HG03575 (cell line): ENCODE data around the gene ZFP62.
"Not testable (repeated sequence)": the region's sequence is repeated elsewhere in the genome, so short reads cannot be mapped to it uniquely, and the experiment has no call there.

Source experiments
- ATAC-seq: cut with Tn5 transposase; IDR thresholded peaks from one replicate; pipeline ENCODE4 v1.9.1; 2021; ENCODE audit not compliant: unreplicated experiment, insufficient number of reproducible peaks, low FRiP score; ENCODE audit errors: extremely low read depth

The ZFP62 gene

GRCh38 chr5:180860887-180861822 is at the start of gene ZFP62:
Gene ZFP62, minus strand, starts transcription at chr5:180861276. Its CDS starts 57 bp downstream, at chr5:180861219.
- peak; percentile 29 for ATAC-seq

DNA sequence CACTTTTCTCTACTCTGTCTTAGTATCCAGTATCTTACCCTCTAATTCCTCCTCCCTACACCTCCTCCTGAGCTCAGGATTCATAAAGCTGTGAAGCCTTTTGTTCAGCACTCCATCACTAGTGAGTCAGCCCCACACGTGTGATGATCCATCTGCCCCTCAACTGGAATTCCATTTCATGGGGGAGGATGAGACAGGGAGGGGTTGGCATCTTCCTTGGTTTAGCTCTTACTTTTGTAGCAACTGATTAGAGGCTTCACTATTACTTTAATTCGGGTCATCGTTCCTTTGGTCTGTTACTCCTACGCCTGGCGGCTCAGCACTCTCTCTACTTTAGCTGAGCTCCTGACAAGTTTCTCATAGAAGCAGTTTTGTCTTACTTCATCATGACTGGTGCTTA is 49.7 kb upstream of the ZFP62 start:
- ATAC-seq: no peak

DNA sequence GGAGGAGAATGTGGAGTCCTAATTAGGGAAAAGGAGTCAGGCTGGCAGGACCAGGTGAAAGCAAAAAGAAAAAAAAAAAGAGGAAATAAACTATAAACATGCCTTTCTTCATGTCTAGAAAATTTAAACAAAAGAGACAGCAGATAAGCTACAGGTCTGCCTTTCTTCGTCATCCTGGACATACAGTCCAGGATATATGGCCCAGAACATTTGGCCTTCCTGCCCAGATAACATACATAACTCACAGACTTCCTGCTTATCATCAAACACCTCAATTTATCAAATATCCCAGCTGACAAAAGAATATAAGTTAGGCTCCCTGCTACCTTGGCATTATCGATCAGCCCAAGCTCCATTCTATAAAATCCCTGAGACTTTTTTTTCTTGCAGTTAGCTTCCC is 49.1 kb upstream of the ZFP62 start:
- ATAC-seq: no peak

- ATAC-seq: no peak
These were observed 48.7 kb upstream of the ZFP62 start for GRCh38 chr5:180909782-180910181.

GRCh38 chr5:180908998-180909731 is 48.1 kb upstream of the ZFP62 start:
- no peak for ATAC-seq

- ATAC-seq: no peak
These were observed 47.3 kb upstream of the ZFP62 start for GRCh38 chr5:180908400-180908799.

DNA sequence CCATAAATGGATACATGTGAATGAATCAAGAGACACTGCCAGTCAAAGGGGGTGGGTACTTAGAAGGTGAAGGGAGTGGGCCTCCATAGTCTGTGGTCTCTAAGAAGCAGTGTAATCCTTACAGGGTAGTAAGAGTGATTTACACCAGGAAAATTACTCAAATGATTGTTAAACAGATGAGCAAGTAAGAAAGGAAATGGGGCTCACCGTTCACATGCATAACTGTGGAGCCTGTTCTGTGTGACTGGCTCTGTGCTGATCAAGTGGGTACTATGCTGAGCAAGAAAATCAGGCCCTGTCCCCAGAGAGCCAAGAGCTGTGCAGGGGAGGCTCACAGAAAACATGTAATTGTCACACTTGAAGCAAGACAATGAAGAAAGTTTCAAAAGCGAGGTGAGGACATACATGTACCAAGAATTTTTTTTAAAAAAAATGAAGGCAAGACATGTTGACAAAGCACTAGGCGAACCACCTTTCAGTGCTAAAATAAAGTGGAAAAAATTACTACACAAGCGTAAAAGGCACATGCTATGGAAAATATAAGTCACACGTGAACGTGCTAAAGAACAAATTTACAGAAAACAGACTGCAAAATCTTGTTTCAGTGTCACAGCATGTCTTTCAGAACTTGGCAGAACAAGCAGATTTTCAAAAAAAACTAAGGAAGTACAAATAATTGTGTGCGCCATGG is 40.4 kb upstream of the ZFP62 start:
- ATAC-seq: no peak

DNA sequence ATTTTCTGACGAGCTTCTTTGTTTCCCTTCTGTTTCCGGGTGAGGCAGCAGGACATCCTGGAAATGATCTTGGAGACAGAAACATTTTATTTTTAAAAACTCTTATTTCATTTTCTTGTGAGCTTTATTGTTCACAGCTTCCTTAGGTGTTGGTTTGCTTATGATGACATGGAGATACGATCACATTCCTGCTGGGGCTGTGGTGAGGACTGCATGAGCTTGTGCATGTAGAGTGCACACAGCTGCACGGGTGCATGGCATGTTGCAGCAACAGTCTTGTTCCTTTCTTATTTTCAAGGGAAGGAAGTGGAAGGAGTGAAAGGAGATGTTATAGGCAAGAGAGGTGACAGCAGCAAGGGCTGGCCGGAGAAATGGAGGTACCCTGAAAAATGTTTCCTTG is 39.1 kb upstream of the ZFP62 start:
- ATAC-seq: no peak

- no peak for ATAC-seq
These were observed 37.7 kb upstream of the ZFP62 start, which contains the start of gene BTNL8 for GRCh38 chr5:180898621-180899246. Gene BTNL8, plus strand, starts transcription at chr5:180899159. Its CDS starts 152 bp downstream, at chr5:180899311.

- not testable (repeated sequence) for ATAC-seq
These were observed 34.3 kb upstream of the ZFP62 start for GRCh38 chr5:180895330-180895729.

DNA sequence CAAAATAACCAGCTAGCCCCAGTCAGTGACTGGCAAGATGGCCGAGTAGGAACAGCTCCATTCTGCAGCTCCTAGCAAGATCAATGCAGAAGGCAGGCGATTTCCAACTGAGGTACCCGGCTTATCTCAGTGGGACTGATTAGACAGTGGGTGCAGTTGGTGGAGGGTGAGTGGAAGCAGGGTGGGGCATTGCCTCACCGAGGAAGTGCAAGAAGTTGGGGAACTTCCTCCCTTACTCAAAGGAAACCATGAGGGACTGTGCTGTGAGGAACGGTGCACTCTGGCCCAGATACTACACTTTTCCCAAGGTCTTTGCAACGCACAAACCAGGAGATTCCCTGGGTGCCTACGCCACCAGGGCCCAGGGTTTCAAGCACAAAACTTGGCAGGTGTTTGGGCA is 28.3 kb upstream of the ZFP62 start:
- ATAC-seq: no peak

- ATAC-seq: not testable (repeated sequence)
These were observed 24.9 kb upstream of the ZFP62 start for GRCh38 chr5:180885845-180886529.

DNA sequence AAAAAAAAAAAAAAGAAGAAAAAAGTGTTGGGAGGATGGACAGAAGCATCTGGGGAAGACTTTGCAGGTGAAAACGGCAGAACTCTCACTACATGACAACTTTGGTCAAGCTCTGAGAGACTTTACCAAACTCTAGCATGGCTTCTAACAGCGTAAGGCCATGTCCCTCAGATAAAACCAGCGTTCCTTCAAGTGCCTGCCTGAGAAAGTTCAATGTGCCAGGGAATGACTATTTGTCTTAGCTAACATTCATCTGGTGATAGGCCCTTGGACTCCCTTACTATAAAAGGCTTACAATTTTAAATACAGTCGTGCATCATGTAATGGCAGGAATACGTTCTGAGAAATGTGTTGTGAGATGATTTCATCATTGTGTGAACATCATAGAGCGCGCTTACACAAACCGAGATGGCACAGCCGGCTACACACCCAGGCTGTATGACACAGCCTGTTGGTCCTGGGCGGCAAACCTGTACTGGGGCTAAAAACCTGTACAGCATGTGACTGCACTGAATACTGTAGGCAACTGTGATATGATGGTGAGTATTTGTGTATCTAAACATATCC is 14.9 kb upstream of the ZFP62 start:
- no peak for ATAC-seq

DNA sequence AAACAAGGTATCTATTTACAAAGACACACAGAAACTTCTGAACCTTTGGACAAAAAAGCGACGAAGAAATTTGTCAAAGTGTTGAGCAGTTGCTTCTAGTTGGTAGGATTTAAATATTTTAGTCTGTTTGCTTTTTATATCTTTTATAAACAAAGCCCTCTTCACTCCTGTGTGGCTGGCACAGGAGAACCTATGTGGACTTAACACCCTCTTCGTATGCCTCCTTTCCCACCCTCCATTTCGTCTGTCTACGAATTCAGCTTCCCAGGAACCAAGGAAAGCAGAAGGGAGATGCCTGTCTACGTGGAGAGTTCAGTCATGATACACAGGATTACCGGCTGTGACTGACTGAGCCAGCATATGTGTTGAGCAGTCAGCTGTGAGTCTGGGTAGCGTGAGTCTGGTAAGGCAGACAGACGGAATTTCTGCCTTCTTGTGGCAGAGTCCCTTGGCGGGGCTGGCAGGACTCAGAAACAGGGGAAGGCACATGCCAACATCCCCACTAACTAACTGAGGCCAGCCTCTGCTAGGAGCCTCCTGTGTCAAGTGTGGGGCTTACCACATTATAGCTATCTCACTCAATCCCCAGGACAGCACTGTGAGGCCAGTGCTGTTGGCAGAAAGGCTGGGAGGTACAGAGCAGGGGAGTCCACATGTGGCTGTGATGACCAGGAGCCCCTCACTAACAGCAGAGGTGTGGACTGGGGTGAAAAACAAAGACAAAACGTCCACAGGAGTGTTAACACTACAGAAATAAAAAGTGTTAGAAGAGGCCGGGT is 13.9 kb upstream of the ZFP62 start:
- ATAC-seq: no peak

DNA sequence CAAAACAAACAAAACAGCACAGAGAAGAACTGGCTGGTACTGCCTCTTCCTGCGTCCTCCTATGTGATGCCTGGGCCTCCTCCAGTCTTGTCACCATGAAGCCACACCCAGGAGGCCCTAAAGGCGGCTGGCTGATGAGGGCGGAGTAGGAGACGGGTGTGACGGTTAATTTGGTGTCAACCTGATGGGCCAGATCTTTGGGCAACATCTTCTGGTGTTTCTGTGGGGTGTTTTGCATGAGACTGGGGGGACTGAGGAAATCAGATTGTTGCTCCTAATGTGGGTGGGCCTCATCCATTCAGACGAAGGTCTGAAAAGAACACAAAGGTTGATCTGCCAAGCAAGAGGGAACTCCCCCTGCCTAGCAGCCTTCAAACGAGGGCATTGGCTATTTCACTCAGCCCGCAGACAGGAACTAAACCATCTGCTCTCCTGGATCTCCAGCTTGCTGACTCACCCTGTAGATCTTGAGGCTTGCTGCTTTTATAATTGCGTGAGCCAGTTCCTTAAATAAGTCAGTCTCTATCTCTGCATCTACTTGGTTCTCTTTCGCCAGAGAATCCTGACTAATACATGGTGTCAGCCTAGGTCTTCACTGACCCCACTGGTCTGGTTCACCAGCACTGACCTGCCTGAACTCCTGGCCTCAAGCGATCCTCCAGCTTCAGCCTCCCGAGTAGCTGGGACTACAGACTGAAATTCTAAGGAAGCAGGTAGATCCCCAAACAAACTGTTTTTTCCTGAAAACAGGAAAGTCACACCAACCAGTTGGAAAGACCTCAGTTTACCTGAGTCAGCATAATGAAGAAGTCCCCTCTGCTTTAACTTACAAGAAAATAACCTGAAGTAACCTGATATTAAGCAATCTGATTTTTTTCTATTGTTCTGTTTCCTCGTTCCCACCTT is 12.8 kb upstream of the ZFP62 start:
- ATAC-seq: no peak

DNA sequence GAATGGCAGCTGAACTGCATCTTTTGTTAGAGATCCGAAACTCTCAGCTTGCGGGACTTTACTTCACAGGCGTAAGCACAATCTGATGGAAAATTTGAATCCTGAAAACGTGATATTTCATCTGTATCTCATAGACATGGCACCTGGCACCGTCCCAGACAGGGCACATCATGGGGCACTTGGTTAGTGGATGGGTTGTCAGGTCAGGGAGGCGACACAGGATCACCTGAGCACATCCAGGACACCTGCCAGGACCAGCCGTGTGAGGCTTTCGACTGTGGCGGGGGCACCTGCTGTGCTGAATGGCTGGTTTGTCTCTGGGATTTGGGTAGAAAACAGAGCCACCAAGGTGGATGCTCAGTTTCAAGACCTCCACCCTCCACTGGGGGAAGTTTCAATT is 11.3 kb upstream of the ZFP62 start:
- ATAC-seq: no peak
